NCI-H2171 treated with DMSO at 0.1 percent for 48 hours (cell line): Measurements from ENCODE around the gene BANK1.
A peak's percentile ranks its signal among the peaks of the same experiment; 100 is the strongest.

Experiments used
- DNase-seq: peaks from one replicate; lab custom pipeline; 2025; lab: John Stamatoyannopoulos, UW

The BANK1 gene

DNA sequence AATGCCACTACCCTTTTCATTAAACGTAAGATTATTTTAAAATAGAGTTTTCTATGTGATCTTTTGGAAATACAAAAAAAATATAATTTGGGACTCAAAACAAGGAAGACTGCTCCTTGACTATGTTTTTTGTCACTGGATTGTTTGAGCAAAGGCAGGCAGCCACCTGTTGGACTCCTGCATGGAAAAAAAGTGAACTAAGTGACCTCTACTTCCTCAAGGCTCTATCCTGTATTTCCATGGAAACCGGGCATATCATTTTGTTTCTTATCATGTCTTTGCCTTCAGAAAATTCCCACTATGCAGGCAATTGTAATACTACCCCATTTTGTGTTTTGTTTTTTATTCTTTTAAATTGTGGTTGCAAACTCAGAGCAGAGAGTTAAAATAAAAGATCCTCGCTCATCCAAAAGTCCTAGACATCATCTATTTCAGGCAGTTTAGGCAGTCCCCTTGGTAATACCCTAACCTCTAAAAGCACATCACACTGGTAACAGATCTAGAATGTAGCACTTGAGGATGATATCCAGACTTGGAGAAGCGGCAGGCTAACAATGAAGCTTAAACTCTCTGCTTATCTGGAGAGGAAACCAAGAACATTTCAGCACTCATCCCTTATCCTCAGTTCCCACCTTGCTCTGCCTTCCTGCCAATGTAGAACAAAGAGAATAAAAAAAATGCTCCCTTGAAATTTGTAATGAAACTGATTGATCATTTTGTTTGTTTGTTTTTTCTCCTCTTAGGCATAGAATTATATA, 165.7 kb downstream of the BANK1 start:
- no peak for DNase-seq

DNA sequence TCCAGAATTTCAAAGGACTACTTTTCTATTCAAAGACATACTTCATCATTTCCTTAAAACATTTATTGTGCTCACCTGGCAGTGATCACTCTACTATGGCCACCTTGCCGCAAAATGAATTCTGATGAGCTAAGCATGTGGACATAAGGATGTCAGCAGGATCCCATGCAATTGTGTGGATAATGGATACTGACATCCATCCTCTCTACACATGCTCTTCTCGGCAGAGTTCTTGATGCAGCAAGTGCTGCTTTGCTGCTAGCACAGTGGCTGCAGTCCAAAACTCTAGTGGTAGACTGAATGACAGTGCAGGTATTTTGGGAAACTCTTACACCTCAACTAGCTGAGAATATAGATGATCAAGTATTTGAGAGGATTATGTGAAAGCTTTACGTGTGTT, 168.0 kb downstream of the BANK1 start:
- peak; percentile 57 for DNase-seq

DNA sequence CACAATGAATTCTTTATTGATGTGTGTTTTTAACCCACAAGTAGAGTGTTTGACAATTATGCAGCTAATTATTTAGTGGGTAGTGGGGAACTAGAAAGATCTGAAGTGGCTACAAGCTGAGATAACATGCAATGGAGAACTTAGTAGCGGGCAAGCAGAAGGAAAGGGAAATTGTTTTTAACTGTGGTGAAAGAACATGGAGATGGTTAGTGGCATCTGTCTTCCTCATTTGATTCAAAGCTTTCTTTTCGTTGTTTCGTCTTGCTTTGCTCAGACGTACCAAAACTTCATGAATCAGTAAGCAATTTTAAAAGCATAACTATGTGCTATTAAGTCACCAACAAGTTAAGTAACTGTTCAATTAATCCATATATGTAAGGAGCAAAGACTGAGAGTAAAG, 169.9 kb downstream of the BANK1 start:
- no peak for DNase-seq

DNA sequence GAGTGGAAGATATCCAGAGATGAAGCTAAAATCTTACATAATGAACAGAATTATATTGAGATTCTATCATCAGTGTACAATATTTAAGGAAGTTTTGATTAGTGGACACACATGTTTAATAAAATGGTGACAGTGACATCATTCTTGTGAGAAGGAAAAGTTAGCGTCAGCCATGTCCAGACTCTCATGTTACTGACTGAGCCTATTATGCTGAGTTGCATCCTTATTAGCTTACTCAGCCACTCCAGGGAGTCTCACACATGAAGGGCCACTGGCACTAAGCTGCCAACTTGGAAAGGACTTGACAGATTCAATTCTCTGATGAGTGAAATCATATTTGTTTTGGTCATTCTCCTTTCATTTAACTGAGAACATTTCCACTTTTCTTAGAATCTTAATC, 170.6 kb downstream of the BANK1 start:
- DNase-seq: peak; percentile 2

DNA sequence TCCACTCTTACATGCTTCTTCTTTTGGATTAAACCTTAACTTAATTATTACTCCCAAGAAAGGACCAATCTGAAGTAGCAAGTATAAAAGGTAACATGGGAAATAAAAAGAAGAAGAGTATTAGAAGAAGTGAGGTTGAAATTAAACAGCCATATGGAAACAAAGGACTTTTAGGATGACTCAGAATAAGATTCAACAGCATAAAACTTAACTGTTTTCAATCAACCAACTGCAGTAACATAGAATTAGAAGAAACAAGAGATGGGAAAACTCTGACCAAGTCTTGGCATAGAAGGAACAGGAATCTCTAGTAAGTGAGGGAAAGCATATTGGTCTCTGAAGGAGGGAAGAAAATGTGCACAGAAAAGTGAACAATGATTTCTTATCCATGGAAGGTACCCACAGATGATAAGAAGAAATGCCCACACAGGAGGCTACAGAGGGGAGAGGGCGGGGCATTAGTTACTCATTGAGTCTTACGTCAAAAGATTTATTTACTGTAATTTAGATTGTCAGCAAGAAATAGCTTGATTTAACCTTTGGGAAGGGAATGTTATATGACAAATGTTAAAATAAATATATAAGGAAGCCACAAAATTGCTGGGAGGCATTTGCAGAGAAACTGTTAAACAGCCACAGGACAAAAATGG, 177.3 kb downstream of the BANK1 start:
- DNase-seq: no peak

DNA sequence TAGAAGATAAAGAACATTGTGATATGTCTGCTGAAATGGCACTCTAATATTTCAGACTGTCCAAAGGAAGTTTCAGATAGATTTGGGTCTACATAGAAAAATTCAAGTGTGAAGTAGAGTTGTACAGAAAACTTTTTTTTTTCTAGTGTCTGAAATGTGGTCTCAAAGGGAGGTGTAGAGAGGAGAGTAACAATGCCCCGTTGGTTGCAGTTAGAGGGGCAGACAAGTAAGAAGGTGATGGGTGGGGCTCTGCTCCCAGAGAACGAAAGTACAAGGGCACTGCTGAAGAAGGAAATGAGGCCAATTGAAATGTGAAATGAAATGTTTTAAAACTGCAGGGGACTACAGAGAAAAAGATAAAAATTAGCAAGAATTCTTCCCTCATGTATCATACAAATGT, 177.8 kb downstream of the BANK1 start:
- DNase-seq: no peak

DNA sequence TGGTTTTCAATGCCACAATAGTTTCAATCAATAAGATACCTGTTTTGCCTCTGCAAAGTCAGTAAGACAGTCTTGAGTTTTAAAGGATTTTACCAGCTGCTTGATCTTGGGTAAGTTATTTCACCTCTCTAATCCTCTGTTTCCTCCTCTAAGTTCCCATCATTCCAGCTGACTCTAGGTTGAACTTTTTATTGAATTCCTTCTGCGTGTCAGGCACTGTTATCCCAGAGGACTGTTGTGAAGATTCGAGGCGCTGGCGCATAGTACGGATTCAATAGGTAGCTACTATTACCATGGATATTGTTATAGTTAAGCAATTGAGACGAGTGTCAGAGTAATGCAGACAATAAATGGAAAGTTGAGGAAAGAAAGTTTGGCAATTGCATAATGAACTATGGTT, 179.4 kb downstream of the BANK1 start:
- DNase-seq: no peak

DNA sequence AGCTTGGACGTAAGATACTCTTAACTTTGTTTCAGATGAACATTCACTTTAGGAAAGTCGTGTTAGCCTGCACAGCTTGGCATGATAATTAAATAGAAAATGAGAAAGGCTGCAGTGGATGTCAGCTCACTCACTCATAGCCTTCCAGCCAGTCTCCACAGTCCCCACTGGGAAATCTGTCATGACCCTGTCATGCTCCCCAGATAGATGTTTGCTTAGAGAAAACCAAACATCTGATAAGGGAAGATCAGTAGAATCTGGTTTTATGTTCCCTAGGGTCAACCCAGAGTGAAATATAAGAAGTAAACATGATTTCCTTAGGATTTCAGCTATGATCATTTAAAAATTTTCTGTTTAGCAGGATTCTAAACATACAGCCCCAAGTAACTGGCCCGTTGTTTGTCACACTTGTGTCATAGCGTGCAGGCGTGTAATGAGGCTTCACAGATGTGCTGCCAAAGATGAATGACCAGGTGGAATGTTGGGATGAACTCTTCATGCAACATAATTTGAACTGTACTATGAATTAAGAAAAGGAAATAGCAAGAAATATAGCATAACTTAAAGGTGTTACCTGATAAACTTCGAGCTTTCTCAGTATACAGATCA, 180.1 kb downstream of the BANK1 start:
- DNase-seq: peak; percentile 23

DNA sequence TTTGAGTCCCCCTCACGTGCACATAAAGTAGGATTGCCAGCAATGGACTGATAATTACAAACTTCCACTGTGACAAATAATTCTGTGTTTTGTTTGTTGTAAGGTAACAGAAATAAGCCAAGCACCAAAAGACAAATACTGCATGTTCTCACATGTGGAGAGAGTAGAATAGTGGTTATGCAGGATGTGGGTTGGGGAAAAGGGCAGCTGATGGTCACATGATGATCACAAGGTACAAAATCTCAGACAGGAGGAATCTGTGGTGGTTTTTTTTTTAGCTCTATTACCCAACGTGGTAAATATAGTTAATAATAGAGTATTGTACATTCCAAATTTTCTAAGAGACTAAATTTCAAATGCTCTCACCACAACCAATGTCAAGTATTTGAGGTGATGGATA, 182.3 kb downstream of the BANK1 start:
- no peak for DNase-seq

DNA sequence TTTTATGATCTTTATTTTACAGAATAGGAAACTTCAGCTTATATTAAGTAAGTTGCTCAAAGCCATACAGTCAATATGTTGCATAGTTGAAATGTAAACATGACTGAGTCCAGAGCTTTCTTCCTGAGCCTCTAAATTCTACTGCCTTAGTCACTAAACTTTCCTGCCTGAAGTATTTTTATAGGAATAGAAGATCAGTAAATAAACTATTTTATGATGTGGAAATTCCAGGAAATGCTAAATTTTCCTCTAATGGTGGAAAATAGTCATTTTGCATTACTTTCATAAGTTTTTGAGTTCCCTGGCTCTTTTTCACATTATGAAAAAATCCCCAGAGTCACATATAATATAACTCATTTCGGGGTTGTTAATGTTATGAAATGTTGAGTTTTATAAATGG, 182.8 kb downstream of the BANK1 start:
- DNase-seq: no peak

DNA sequence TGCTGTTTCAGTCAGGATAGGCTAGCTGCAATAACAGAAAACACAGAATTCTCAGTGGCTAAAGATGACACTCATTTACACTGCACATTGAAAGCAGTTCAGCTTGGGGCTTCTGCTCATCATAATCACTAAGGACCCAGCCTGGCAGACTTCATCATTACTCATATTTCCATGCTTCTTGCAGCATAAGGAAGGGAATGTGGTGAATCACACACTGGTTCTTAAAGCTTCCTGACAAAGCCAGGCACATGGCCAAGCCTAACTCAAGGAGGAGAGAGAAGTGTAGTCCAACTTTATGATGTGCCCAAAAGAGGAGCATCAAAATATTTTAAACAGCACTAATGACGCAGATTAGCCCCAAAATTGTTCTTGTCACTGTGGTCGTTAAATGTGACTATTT, 186.5 kb downstream of the BANK1 start:
- peak; percentile 34 for DNase-seq

DNA sequence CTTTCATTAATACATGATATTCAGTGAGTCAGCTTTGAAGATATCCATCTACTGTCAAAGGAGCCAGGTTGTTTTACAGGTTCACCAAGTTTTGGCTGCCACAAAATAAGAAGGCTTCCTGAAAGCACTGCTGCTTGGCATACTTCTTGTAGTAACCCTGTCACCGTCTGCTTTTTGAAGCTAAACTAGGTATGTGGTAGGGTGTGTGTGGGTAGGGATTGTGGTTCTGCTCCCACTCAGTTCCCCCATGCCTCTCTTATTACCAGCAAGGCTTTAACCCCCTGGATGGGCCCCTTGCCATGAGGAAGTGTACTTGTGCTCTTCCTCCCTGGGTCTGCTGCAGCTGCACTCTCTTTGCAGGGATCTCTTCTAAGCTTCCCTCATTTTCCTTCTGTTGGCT, 191.2 kb downstream of the BANK1 start:
- no peak for DNase-seq

DNA sequence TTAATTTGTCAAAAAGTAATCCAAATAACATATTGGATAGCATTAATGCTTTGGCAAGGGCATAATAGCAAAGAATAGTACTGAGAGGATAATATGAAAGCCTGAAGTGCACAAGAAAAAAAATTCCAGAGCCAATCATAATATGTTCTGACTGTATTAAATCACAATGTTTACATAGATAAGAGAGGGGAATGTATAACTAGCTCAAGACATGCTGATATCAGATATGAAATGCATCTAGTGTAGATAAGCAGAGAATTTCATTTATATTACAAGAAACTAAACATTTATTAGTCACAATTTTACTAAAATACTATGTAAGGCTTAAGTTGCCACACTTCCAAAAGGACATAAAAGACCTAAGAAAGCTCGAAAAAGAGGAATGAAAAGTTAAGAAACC, 193.3 kb downstream of the BANK1 start:
- no peak for DNase-seq

DNA sequence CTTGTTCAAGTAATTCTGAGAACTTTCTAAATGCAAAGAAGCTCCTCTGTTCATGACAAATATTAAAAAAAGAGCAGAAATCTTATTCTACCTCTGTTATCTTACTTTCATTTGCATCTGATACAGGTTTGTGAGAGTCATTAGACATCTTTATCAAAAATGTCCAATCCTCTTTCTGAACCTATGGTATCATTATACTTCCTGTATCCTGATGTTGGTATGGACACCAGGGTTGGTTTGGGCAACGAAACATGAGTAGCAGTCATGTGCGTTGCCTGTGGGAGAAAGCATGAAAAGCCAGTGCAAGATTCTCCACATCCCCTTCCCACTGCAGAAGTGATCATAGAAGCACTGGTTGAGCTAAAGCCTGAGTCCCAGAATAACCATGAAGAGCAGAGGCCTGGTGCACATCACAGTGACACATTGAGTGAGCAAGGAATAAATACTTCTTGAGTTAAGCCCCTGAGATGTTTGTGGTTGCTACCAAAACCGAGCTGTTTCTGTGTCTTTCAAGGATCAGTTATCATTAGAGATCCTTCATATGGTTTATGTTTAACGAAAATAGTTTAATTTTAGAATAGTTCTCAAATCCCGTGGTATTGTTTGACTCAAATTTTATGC, 197.2 kb downstream of the BANK1 start:
- no peak for DNase-seq

DNA sequence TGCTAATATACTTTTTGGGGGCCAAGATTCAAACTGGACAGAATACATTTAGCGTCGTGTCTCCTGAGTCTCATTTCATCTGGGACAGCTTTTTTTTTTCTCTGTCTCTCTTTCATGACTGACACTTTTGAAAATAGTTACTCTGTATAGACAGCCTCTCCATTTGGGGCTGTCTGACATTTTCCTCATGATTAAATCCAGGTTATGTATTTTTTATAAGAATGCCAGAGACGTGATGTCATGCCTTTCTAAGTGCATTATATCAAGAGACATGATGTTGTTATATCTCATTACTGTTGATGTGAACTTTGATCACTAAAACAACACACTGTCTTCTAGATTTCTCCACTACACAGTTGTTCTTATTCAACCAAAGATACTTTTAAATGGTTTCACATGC, 199.0 kb downstream of the BANK1 start:
- no peak for DNase-seq

DNA sequence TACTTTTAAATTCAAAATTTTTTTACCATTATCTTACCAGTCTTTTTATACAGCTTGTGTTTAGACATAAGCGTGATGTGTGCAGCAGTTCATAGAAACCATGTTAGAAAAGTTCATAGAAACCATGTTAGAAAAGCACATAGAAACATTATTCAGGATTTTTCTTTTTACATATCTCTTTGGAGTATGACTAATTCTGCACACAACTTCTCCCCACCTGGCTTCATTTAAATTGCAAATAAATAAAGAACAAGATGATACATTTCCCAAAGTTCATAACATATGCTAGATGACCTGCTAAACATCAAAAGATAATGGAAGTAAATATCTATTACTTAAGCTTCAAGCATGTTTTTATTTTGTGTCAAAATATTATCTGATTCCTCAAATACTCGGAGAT, 201.9 kb downstream of the BANK1 start:
- no peak for DNase-seq

DNA sequence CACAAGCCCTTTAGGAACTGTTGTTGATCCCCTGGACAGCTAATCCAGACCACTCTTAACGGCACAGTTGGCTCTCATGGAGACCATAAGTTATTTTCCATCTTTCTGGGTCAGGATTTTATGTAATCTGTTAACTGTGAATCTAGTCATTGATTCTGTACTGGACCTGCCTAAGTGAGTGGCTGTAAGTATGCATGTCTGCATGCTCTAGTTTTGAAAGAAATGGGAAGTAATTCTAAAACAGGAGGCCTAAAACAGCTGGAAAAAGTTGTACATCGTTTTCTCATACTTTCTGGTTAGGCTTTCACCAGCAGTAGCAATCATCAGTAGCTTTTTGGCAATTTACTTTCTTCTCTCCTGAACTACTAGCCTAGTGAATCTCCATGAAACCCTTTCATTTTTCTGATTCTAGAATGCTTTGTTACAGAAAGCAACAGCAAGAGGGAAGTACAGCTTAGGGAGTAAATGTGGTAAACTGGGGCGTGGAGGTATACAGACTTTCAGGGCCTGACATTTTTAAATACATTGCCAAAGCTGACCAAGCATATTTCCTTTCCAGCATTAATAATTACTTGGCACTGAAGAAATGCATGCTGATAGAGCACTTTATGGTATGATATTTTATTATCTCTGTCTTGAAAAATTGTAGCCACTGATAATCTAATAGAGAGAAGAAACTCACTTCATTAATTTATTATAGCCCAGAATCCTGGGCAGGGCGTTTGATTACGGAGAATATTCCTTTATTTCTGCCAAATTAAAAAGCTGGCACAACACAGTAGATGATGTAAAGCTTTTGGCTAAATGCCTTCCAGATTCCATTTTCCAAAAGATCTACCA, 202.7 kb downstream of the BANK1 start:
- no peak for DNase-seq

DNA sequence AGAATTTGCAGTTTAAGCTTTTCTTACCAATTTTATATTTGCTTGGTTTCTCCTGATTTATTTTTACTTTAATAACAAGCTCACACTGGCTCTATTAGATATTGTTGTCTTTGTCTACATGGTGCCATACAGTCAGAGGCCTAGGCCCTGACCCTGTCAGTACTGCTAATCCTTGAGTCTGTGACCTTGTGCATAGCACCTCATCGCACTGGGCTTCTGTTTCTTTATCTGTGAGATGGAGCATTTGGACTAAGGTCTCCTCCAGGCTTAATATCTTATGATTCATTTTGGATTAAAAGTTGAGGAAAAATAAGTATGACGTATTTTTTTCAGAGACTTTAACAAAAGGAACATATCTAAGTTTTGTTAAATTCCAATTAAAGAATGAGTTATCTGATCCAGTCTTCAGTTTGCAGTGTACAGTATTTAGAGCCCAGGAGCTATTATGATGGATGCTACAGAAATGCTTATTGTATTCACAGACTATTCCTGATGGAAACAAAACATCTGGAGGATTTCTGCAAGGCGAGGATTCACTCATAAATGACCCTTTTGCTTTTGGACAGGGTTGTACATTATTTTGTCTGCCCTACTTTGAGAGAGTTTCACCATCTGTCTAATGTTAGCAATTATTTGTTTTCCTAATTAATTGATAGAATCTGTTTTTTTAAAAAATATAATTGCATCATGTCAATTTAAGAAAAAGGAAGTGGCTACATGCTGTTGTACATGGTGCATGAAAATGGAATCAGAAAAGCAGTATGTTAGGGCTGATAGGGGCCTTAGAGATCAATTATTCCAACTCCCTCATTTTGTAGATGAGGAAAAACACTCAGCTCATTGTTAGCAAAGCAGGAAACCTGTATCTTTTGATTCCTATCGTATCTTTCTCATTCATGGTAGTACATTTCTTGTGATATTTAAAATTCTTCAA, 203.6 kb downstream of the BANK1 start:
- DNase-seq: no peak

DNA sequence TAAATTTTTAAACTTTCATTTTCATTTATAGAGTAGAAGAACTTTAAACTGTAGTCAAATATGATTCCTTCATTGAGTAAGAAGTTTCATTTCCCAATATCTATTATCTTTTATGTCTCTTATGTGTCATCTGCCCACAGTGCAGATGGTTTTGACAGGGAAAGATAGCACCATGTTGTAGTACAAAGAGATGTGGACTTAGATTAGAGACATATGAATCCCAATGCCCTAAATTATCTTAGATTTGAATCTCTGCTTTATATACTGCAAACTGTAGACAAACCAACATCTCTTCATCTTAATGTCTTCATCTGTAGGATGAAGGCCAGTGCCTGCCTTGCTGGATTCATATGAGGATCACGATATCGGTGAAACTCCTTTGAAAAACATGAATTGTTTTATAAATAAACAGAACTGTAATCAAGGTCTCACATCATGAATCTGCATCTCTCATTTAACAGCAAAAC, 217.5 kb downstream of the BANK1 start:
- no peak for DNase-seq

DNA sequence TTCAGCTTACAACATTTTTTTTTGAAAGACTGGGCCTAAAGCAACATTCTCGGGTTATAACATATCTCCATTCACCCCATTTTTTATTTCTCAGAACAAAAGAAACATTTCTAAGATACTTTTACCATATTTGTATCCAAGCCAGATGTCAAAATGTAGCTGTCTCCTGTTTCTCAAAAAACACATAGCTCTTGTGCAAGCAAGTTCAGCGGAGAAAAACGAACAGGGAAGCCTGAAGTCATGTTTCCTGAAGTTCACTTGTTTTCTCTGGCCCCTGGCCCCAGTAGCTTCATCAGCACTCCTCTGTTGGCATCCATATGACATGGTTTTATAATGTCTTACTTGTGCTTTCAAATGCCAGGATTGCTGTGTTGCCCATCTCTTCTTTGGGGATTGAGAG, 218.2 kb downstream of the BANK1 start:
- peak; percentile 10 for DNase-seq

DNA sequence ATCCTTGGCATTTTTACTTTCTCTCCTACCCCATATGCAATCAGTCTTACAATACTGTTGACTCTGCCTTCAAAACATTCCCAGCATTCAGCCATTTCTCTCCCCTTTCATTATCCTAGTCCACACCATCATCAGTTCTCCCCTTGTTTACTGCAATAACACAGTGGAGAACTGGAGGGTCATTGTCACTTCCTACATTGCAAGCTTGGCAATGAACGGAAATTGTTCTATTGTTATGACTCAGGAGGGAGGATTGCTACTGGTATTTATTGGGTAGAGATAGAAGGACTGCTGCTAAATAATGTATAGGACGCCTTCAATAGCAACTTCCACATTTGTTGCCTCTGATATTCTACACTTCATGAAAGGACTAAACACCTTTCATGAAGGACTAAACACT, 231.8 kb downstream of the BANK1 start:
- DNase-seq: no peak
